K562 treated with DMSO at 1 percent for 24 hours (cell line): ENCODE measurements around the gene RNU4-1. TPM values are rescaled to one million over a fixed set of nuclear protein-coding genes. Genes with fewer than 3 reads are reported as not detected.

Experiments used
- total RNA-seq: library from RNA; unstranded; fragments of 300-600 nt; gene quantifications from 2 replicates; pipeline ENCODE4 v1.2.3, GENCODE V29; 2022; ENCODE audit warnings: low read depth; ENCODE audit not compliant: insufficient read depth

RNU4-1 gene
- total RNA-seq: not detected in 2 replicates

DNA sequence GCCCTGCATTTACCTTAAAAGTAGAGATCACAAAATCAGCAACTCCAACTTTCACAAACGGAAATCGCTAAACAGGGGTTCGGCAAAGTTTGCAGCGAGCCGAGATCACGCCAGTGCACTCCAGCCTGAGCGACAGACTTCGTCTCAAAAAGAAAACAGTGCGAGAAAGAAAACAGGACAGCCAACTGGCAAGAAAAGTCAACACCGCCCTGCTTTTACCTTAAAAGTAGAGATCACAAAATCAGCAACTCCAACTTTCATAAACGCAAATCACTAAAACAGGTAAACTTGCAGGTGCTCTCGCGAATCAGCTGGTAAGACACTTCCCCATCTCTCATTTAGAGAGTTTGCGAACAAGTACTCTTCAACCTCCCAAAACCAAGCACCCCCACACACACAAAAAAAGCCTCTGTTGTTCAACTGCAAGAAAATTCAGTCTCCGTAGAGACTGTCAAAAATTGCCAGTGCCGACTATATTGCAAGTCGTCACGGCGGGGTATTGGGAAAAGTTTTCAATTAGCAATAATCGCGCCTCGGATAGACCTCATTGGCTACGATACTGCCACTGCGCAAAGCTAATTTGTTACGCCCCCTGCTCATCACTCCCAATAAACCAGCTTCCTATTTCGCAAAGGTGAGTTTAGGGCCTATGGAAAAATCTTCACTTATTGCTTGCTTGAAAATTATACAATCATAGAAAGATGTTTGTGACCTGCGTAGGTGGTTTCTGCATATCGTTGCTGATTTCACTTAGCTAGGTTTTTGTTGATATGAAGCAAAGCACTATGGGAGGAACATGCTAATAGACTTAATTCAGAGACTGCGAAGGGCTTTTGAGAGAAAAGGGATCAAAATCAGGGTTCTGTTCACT lies at the start of gene RNU4-1:
Gene RNU4-1, minus strand, starts transcription at position 577 of the 871 bp plus-strand sequence.

DNA sequence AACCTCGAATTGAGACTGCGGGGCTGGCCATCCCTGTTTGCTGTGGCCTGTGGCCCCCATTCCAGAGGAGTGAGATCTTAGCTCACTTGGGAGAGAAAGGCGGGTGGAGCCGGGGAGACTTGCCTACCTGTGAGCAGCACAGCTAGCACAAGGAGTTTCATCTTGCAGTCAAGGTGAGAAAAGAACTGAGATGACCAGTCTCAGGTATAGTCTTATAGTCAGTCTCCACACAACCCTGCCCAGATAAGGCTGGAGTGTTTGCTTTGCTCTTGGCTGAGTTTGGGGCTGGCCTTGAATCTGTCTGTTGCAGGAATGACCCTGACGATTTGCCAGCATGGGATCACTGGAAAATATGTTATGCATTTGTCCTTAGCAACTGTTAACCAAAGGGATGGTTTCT lies 34.6 kb upstream of the RNU4-1 start, which contains the start of gene PLA2G1B:
Gene PLA2G1B, minus strand, starts transcription at position 187 of the 400 bp plus-strand sequence. Its CDS starts 26 bp downstream, at position 161.

DNA sequence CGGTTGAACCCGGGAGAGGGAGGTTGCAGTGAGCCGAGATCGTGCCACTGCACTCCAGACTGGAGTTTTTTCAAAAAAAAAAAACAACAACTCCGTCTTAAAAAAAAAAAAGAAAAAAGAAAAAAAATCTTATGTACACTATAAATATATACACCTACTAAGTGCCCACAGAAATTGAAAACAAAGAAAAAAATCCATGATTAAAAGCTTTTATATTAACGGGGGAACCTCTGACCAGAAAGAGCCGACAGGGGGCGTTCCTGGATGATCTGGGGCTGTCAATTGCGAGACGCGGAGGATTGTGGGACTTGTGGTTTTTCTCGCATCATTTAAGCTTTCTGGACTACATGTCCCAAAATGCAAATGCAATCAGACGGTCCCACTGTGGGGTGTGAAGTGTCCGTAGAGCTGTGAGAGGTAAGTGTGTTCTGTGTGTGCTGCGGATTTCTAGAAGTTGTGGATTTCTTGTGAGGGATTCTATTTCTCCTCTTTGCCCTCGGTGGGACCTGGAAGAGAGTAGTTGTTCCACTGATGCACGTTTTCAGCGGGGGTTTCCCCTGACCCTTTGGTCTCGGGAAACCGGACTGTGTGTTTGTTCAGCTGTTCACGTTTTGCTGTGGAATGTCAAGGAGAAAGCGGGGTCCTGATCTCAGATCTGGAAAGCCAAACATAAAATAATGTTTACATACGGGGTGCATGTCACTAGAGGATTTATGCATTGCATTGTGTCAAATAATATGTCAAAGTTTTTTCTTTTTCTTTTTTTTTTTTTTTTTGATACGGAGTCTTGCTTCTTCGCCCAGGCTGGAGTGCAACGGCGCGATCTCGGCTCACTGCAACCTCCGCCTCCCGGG lies 9.2 kb upstream of the RNU4-1 start, which contains the start of gene SIRT4:
Gene SIRT4, plus strand, starts transcription at position 360 of the 854 bp plus-strand sequence. CDS start 1,241 bp downstream, outside the sequence.

DNA sequence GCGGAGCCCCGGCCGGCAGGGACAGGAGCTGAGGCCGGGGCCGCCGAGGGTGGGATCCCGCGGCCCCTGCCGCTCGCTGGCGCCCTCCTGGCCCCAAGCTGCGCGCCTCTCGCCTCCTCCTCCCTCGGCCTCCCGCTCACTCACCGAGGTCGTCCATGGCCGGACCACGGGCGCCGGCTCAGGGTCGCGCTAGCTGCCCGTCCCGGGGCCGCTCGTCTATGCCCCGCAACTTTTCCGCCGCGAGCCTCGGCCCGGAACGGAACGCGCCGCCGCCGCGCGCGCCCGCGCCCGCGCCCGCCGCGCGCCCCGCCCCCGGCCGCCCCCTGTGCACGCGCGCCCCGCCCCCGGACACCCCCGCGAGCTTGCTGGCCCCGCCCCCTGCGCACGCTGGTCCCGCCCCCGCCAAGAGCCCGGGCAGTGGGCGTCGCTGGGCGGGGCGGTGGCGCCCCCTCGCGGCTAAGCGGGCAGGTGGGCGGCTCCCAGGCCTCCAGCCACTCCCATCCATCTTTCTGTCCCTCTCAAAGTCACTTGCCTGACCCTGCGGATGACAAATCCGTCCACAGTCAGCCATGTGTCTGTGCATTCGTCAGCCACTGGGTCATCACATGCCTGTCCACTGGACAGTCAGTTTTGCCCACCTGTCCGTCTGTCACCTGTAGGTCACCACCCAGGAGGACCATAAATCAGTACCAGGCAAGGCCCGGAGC lies 27.4 kb downstream of the RNU4-1 start, which contains the start of gene PXN:
Gene PXN, minus strand, starts transcription at position 258 of the 707 bp plus-strand sequence. Its CDS starts 101 bp downstream, at position 157.

Other genes starting within 250 kb of the RNU4-1 start
- 66.9 and 68.5 TPM in 2 replicates for gene RAB35, start 176.5 kb downstream of the RNU4-1 start, total RNA-seq
- 66.3 and 72.0 TPM in 2 replicates for gene GCN1, start 98.5 kb downstream of the RNU4-1 start, total RNA-seq
- 8,094 and 8,248 TPM in 2 replicates for gene RPLP0, start 92.1 kb downstream of the RNU4-1 start, total RNA-seq
- gene PXN, start 27.5 kb downstream of the RNU4-1 start, total RNA-seq: 98.4 and 108 TPM in 2 replicates
- not detected in 2 replicates for gene RNU4-2, start 1.3 kb downstream of the RNU4-1 start, total RNA-seq
- 8.3 and 8.9 TPM in 2 replicates for gene SIRT4, start 9.1 kb upstream of the RNU4-1 start, total RNA-seq
- gene PLA2G1B, start 34.5 kb upstream of the RNU4-1 start, total RNA-seq: not detected in 2 replicates
- gene MSI1, start 75.9 kb upstream of the RNU4-1 start, total RNA-seq: not detected in 2 replicates
- gene COX6A1, start 144.9 kb upstream of the RNU4-1 start, total RNA-seq: 816 and 863 TPM in 2 replicates
- gene TRIAP1, start 153.1 kb upstream of the RNU4-1 start, total RNA-seq: 23.4 and 27.7 TPM in 2 replicates
- 14.8 and 16.9 TPM in 2 replicates for gene GATC, start 153.2 kb upstream of the RNU4-1 start, total RNA-seq
- 235 and 238 TPM in 2 replicates for gene SRSF9, start 176.5 kb upstream of the RNU4-1 start, total RNA-seq
- 501 and 505 TPM in 2 replicates for gene DYNLL1, start 202.9 kb upstream of the RNU4-1 start, total RNA-seq
- gene COQ5, start 235.9 kb upstream of the RNU4-1 start, total RNA-seq: 30.7 and 32.5 TPM in 2 replicates
- gene RNF10, start 241.1 kb upstream of the RNU4-1 start, total RNA-seq: 127 and 132 TPM in 2 replicates